Measurements from ENCODE around the gene CYP4F8.

CYP4F8 gene

DNA sequence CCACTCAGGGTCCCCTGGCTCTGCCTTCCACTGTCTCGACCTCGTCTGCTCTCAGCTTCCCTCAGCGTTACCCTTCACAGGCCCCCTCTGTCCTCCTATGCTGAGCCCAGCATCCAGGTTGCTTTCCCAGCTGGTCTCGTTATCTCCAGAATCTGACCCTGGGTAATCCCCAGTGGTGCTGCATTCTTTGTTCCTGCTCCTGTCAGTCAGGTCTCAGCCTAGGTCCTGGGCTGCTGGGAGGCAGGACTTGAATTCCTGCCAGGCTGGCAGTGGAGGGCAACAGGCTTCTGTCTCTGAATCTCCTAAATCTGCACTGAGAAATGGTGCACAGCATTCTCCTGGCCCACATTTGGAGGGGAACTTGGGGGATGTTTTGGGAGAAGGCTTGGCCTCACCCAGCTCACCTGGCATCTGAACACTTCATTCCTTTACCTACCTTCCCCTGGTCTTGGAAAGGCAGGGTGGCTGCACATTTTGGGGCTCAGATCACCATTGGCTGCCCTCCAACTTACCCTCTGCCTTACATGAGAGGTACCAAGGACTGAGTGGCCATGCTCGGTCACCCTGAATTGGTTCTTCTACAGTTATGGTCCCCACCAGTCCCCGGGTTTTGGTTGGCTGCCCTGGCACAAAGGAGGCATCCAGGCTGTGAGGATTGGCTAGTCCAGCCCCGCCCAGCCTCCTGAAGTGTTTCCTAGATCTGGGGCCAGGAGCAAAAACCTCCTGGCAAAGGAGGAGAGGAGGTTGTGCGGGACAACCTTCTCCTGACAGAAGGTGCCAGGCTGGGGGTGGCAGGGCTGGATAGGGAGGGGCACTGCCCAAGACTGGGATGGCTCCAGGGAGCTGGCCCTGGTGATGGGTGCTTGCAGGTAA, at the start of gene CYP4F8:
CYP4F8 (plus strand) TSS at position 712 of the 873 bp plus-strand sequence. CDS start 399 bp downstream, outside the sequence.
- no peak within 1 kb of the TSS for H3K4me3 Mint-ChIP-seq
- no peak within 1 kb of the TSS for H3K27ac Mint-ChIP-seq
- DNase-seq, result no peak
- H3K27me3 Mint-ChIP-seq (ENCODE audit: low read depth, poor library complexity), result peaks cover 4% of the 10 kb centered on the region
- peaks cover 84% of the 10 kb centered on the region for H3K9me3 Mint-ChIP-seq
- H3K4me1 Mint-ChIP-seq, result no peaks in the 10 kb centered on the region
- TF ChIP-seq, protein P1, sequence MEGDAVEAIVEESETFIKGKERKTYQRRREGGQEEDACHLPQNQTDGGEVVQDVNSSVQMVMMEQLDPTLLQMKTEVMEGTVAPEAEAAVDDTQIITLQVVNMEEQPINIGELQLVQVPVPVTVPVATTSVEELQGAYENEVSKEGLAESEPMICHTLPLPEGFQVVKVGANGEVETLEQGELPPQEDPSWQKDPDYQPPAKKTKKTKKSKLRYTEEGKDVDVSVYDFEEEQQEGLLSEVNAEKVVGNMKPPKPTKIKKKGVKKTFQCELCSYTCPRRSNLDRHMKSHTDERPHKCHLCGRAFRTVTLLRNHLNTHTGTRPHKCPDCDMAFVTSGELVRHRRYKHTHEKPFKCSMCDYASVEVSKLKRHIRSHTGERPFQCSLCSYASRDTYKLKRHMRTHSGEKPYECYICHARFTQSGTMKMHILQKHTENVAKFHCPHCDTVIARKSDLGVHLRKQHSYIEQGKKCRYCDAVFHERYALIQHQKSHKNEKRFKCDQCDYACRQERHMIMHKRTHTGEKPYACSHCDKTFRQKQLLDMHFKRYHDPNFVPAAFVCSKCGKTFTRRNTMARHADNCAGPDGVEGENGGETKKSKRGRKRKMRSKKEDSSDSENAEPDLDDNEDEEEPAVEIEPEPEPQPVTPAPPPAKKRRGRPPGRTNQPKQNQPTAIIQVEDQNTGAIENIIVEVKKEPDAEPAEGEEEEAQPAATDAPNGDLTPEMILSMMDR (IDR thresholded peaks at IDR 0.05), result no peak
- H3K36me3 Mint-ChIP-seq (ENCODE audit: low read depth), result no peaks in the 10 kb centered on the region

DNA sequence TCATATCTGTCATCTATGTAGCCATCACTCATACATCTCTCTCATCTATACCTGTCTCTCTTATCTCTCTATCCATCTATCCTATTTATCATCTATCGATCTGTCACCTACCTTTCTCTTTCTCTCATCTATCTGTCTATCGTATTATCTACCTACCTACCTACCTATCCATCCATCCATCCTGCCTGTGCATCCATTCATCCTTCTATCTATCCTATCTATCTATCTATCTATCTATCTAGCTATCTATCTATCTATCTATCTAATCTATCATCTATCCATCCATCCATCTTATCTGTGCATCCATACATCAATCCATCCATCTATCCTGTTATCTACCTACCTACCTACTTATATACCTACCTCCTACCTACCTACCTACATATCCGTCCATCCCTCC, 44.6 kb upstream of the CYP4F8 start:
- DNase-seq, result no peak
- TF ChIP-seq, protein P1 (IDR thresholded peaks at IDR 0.05), result no peak
- no peak overlapping the region for H3K27ac Mint-ChIP-seq
- peaks cover 83% of the 10 kb centered on the region for H3K9me3 Mint-ChIP-seq
- no peak overlapping the region for H3K4me3 Mint-ChIP-seq
- H3K4me1 Mint-ChIP-seq, result no peaks in the 10 kb centered on the region
- peaks cover 4% of the 10 kb centered on the region for H3K27me3 Mint-ChIP-seq (ENCODE audit: low read depth, poor library complexity)
- H3K36me3 Mint-ChIP-seq (ENCODE audit: low read depth), result no peaks in the 10 kb centered on the region

DNA sequence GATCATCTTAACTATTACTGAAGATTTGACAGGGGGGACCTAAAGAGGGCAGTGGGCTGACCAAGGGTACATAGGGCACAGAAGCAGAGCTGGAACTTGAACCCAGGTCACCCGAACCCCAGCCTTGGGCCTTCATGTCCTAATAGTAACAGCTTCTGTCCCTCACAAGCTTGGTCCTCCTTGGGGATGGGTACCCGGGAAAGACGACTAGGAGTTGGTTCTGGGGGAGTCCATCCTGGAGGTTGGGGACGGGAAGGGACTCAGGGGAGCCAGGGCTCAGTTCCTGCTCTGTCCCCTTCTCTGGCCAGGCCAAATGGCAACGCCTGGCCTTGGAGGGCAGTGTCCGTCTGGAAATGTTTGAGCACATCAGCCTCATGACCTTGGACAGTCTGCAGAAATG, 39.6 kb upstream of the CYP4F8 start:
- peaks cover 84% of the 10 kb centered on the region for H3K9me3 Mint-ChIP-seq
- H3K4me3 Mint-ChIP-seq, result no peak overlapping the region
- H3K4me1 Mint-ChIP-seq, result no peaks in the 10 kb centered on the region
- TF ChIP-seq, protein P1 (IDR thresholded peaks at IDR 0.05), result no peak
- no peaks in the 10 kb centered on the region for H3K27me3 Mint-ChIP-seq (ENCODE audit: low read depth, poor library complexity)
- DNase-seq, result no peak
- H3K36me3 Mint-ChIP-seq (ENCODE audit: low read depth), result no peaks in the 10 kb centered on the region
- H3K27ac Mint-ChIP-seq, result no peak overlapping the region

- Mint-ChIP-seq H3K36me3 (ENCODE audit: low read depth) (no peaks in the 10 kb centered on the region), H3K9me3 (peaks cover 85% of the 10 kb centered on the region), H3K27me3 (ENCODE audit: low read depth, poor library complexity) (peaks cover 3% of the 10 kb centered on the region), H3K27ac (no peak overlapping the region), H3K4me3 (no peak overlapping the region), H3K4me1 (no peaks in the 10 kb centered on the region)
- no peak for DNase-seq
- TF ChIP-seq, protein P1 (IDR thresholded peaks at IDR 0.05), result no peak
Observed at GRCh38 chr19:15576526-15577156, 38.4 kb upstream of the CYP4F8 start.

- no peaks in the 10 kb centered on the region for H3K4me1 Mint-ChIP-seq
- DNase-seq, result no peak
- TF ChIP-seq, protein P1 (IDR thresholded peaks at IDR 0.05), result no peak
- peaks cover 79% of the 10 kb centered on the region for H3K9me3 Mint-ChIP-seq
- H3K27ac Mint-ChIP-seq, result no peak overlapping the region
- H3K4me3 Mint-ChIP-seq, result no peak overlapping the region
- H3K27me3 Mint-ChIP-seq (ENCODE audit: low read depth, poor library complexity), result peaks cover 3% of the 10 kb centered on the region
- H3K36me3 Mint-ChIP-seq (ENCODE audit: low read depth), result no peaks in the 10 kb centered on the region
Observed at GRCh38 chr19:15577184-15577771, 37.7 kb upstream of the CYP4F8 start.
